Natural killer cell (primary cell): ENCODE results near the gene TTC28. TPM values are rescaled to one million over a fixed set of nuclear protein-coding genes. Genes with fewer than 3 reads are reported as not detected.

Experiments
- ATAC-seq, 3 donors: fragments of 150-1000 bp in 2 of 3; fragments of 200-7000 bp in 1 of 3; cut with Tn5 transposase; 1 replicate in 1 of 3; 2 replicates in 2 of 3; pipeline ENCODE4 v1.10.0; 2021; ENCODE audit warnings: mild to moderate bottlenecking in 2 of 3, moderate library complexity in 2 of 3
- DNase-seq, 2 donors: peaks; one replicate each; pipeline versions ENCODE4 v3.0.0 to v3.0.0-alpha.2; 2013 to 2021; ENCODE audit warnings: mixed read lengths in 1 of 2
- H3K27ac ChIP-seq: one replicate; pipeline ENCODE4 v1.5.1; 2013; ENCODE audit warnings: mild to moderate bottlenecking, low read length
- H3K27me3 ChIP-seq: one replicate; pipeline ENCODE4 v1.6.1; 2013; ENCODE audit warnings: low read length; ENCODE audit not compliant: control insufficient read depth, insufficient read depth
- H3K36me3 ChIP-seq: one replicate; pipeline ENCODE4 v1.6.1; 2013; ENCODE audit warnings: low read length; ENCODE audit not compliant: control insufficient read depth, insufficient read depth
- H3K4me1 ChIP-seq: one replicate; pipeline ENCODE4 v1.6.1; 2013; ENCODE audit warnings: low read length; ENCODE audit not compliant: control insufficient read depth, insufficient read depth
- H3K4me3 ChIP-seq: one replicate; pipeline ENCODE4 v1.5.1; 2013; ENCODE audit warnings: low read length
- H3K9me3 ChIP-seq: one replicate; pipeline ENCODE4 v1.6.1; 2013; ENCODE audit warnings: low read length; ENCODE audit not compliant: control insufficient read depth, insufficient read depth
- H3K27ac Mint-ChIP-seq, 2 donors: one replicate each; pipeline ENCODE4 v1.8.0; 2022; ENCODE audit warnings: mild to moderate bottlenecking in 2 of 2, mixed read lengths in 2 of 2, moderate library complexity in 1 of 2
- H3K27me3 Mint-ChIP-seq, 2 donors: one replicate each; pipeline ENCODE4 v1.8.0; 2022; ENCODE audit warnings: low read depth in 2 of 2, mixed read lengths in 2 of 2
- H3K36me3 Mint-ChIP-seq: one replicate; pipeline ENCODE4 v1.8.0; 2022; ENCODE audit warnings: mixed read lengths
- H3K4me1 Mint-ChIP-seq, 2 donors: one replicate each; pipeline ENCODE4 v1.8.0; 2022; ENCODE audit warnings: mixed read lengths in 2 of 2
- H3K4me3 Mint-ChIP-seq: one replicate; pipeline ENCODE4 v1.8.0; 2022; ENCODE audit warnings: mild to moderate bottlenecking, moderate library complexity, mixed read lengths
- H3K9me3 Mint-ChIP-seq, 2 donors: one replicate each; pipeline ENCODE4 v1.8.0; 2022; ENCODE audit warnings: mixed read lengths in 2 of 2
- WGBS: methylation state at CpG from one replicate; pipeline ENCODE4 v1.1.7; 2013; ENCODE audit warnings: missing lambda C conversion rate; ENCODE audit not compliant: insufficient coverage; 5-methylcytosine and 5-hydroxymethylcytosine counted together
- intact Hi-C: fragments of 100-400 bp; cut with micrococcal nuclease; formaldehyde crosslinking; loops from one replicate; pipeline ENCODE4 v1.14.2; 2022
- total RNA-seq, 4 donors: library from RNA; stranded (reverse); fragments of 120-200 nt in 1 of 4; gene quantifications; one replicate each; pipeline versions ENCODE4 v1.2.3 to v1.2.4, GENCODE V29; 2013 to 2022
- TF ChIP-seq, protein P1 (sequence below): fragments of 200-600 bp; IDR thresholded peaks from one replicate; pipeline ENCODE4 v1.8.0; 2022; ENCODE audit warnings: antibody characterized with exemption

Gene TTC28
- total RNA-seq, 3 donors from 2014 or later (not counting 1 experiment from before 2014, with no cell fraction given): 4.1 to 10.0 (median 8.6) TPM

DNA sequence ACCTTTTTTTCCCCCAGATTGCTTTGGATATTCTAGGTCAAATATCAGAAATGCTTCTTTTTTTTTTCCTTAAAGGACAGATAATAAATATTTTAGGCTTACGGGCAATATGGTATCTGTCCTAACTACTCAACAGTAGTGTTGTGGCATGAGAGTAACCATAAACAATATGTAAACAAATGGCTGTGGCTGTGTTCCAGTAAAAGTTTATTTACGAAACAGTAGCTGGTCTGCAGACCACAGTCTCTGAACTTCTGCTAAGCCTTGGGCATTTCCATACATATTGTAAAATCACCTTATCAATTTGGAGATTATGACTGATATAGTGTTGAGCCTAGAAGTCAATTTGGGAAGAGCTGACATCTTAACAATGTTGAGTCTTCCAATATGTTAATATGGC is 621.6 kb downstream of the TTC28 start:
- Mint-ChIP-seq H3K27ac (no peak overlapping the region), H3K27me3 (peaks cover 5 to 13% of the 10 kb centered on the region in 2 donors), H3K9me3 (peaks cover 0 to 2% of the 10 kb centered on the region in 2 donors), H3K4me1 (no peaks in the 10 kb centered on the region), H3K4me3 (no peak overlapping the region), H3K36me3 (no peaks in the 10 kb centered on the region)
- DNase-seq (no peak), ATAC-seq (no peak)
- H3K4me1 ChIP-seq: no peaks in the 10 kb centered on the region
- TF ChIP-seq, protein P1, sequence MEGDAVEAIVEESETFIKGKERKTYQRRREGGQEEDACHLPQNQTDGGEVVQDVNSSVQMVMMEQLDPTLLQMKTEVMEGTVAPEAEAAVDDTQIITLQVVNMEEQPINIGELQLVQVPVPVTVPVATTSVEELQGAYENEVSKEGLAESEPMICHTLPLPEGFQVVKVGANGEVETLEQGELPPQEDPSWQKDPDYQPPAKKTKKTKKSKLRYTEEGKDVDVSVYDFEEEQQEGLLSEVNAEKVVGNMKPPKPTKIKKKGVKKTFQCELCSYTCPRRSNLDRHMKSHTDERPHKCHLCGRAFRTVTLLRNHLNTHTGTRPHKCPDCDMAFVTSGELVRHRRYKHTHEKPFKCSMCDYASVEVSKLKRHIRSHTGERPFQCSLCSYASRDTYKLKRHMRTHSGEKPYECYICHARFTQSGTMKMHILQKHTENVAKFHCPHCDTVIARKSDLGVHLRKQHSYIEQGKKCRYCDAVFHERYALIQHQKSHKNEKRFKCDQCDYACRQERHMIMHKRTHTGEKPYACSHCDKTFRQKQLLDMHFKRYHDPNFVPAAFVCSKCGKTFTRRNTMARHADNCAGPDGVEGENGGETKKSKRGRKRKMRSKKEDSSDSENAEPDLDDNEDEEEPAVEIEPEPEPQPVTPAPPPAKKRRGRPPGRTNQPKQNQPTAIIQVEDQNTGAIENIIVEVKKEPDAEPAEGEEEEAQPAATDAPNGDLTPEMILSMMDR: no peak
- no peaks in the 10 kb centered on the region for H3K9me3 ChIP-seq
- H3K4me3 ChIP-seq: no peak overlapping the region
- intact Hi-C loops: no loop called here
- H3K36me3 ChIP-seq: no peaks in the 10 kb centered on the region
- H3K27me3 ChIP-seq: no peaks in the 10 kb centered on the region
- 100% methylated on average over 1 of the region's 2 CpGs for WGBS
- H3K27ac ChIP-seq: no peak overlapping the region

GRCh38 chr22:28054819-28055208 is 624.8 kb downstream of the TTC28 start:
- ATAC-seq: no peak

GRCh38 chr22:28053896-28054818 is 625.5 kb downstream of the TTC28 start:
- Mint-ChIP-seq H3K36me3 (no peaks in the 10 kb centered on the region), H3K27ac (no peak overlapping the region), H3K4me1 (no peaks in the 10 kb centered on the region), H3K9me3 (no peaks in the 10 kb centered on the region), H3K27me3 (peaks cover 3 to 6% of the 10 kb centered on the region in 2 donors), H3K4me3 (no peak overlapping the region)
- Histone ChIP-seq H3K4me1 (no peaks in the 10 kb centered on the region), H3K4me3 (no peak overlapping the region), H3K27ac (no peak overlapping the region), H3K27me3 (no peaks in the 10 kb centered on the region), H3K9me3 (no peaks in the 10 kb centered on the region), H3K36me3 (no peaks in the 10 kb centered on the region)
- intact Hi-C loops: no loop called here
- ATAC-seq (no peak), DNase-seq (no peak)
- 88% methylated on average over 5 of the region's 6 CpGs for WGBS
- TF ChIP-seq, protein P1: no peak

More at GRCh38 chr22:28054819-28055208, 624.8 kb downstream of the TTC28 start:
- no peak overlapping the region for H3K27ac ChIP-seq
- Mint-ChIP-seq H3K4me3 (no peak overlapping the region), H3K27ac (no peak overlapping the region), H3K36me3 (no peaks in the 10 kb centered on the region), H3K4me1 (no peaks in the 10 kb centered on the region), H3K27me3 (peaks cover 3 to 6% of the 10 kb centered on the region in 2 donors), H3K9me3 (no peaks in the 10 kb centered on the region)
- H3K9me3 ChIP-seq: no peaks in the 10 kb centered on the region
- intact Hi-C loops: no loop called here
- TF ChIP-seq, protein P1: no peak
- no peak overlapping the region for H3K4me3 ChIP-seq
- DNase-seq: no peak
- WGBS: 100% methylated on average over 1 of the region's 1 CpG
- H3K36me3 ChIP-seq: no peaks in the 10 kb centered on the region
- no peaks in the 10 kb centered on the region for H3K4me1 ChIP-seq
- H3K27me3 ChIP-seq: no peaks in the 10 kb centered on the region
